H9 (cell line): ENCODE results near the gene PPP1R14C. TPM values are rescaled to one million over a fixed set of nuclear protein-coding genes. Genes with fewer than 3 reads are reported as not detected.

Experiments used
- DNase-seq: peaks from one replicate; pipeline ENCODE4 v3.0.0-alpha.2; 2017
- H2AFZ ChIP-seq: one replicate; pipeline ENCODE4 v1.6.1; 2013; ENCODE audit warnings: mild to moderate bottlenecking, low read length, control low read depth, moderate library complexity
- H2AK5ac ChIP-seq: 2 replicates; pipeline ENCODE4 v1.6.1; 2013; ENCODE audit warnings: low read length, control low read depth, mixed read lengths; ENCODE audit not compliant: insufficient read length
- H2BK120ac ChIP-seq: one replicate; pipeline ENCODE4 v1.6.1; 2013; ENCODE audit warnings: low read depth, mild to moderate bottlenecking, low read length, control low read depth, inconsistent platforms; ENCODE audit not compliant: poor library complexity, severe bottlenecking
- H2BK12ac ChIP-seq: 2 replicates; pipeline ENCODE4 v1.6.1; 2013; ENCODE audit warnings: low read length, control low read depth, mixed read lengths, low read depth; ENCODE audit not compliant: insufficient read length
- H2BK15ac ChIP-seq: 2 replicates; pipeline ENCODE4 v1.6.1; 2013; ENCODE audit warnings: low read depth, low read length, control low read depth
- H2BK20ac ChIP-seq: one replicate; pipeline ENCODE4 v1.6.1; 2013; ENCODE audit warnings: low read depth, mild to moderate bottlenecking, low read length, control low read depth, inconsistent platforms; ENCODE audit not compliant: poor library complexity, severe bottlenecking
- H2BK5ac ChIP-seq: 2 replicates; pipeline ENCODE4 v1.6.1; 2013; ENCODE audit warnings: low read length, control low read depth, mixed read lengths; ENCODE audit not compliant: insufficient read length
- H3K14ac ChIP-seq: 2 replicates; pipeline ENCODE4 v1.6.1; 2013; ENCODE audit warnings: low read length, control low read depth; ENCODE audit not compliant: insufficient read depth
- H3K18ac ChIP-seq: 2 replicates; pipeline ENCODE4 v1.6.1; 2013; ENCODE audit warnings: low read depth, mild to moderate bottlenecking, mixed read lengths, low read length, control low read depth; ENCODE audit not compliant: insufficient read length
- H3K23ac ChIP-seq: 2 replicates; pipeline ENCODE4 v1.6.1; 2013; ENCODE audit warnings: low read length, control low read depth, mixed read lengths, low read depth; ENCODE audit not compliant: insufficient read length
- H3K23me2 ChIP-seq: 2 replicates; pipeline ENCODE4 v1.6.1; 2013; ENCODE audit warnings: low read depth, mild to moderate bottlenecking, mixed read lengths, low read length, control low read depth; ENCODE audit not compliant: insufficient read length, poor library complexity, severe bottlenecking
- H3K27ac ChIP-seq: 2 replicates; pipeline ENCODE4 v1.5.1; 2013; ENCODE audit warnings: low read length, control low read depth, mixed read lengths, low read depth; ENCODE audit not compliant: insufficient read length
- H3K27me3 ChIP-seq: 2 replicates; pipeline ENCODE4 v1.6.1; 2013; ENCODE audit warnings: low read length, control low read depth, inconsistent platforms; ENCODE audit not compliant: insufficient read depth
- H3K4ac ChIP-seq: 2 replicates; pipeline ENCODE4 v1.6.1; 2013; ENCODE audit warnings: low read depth, mild to moderate bottlenecking, control low read depth, inconsistent platforms, low read length, moderate library complexity
- H3K4me1 ChIP-seq: 2 replicates; pipeline ENCODE4 v1.6.1; 2013; ENCODE audit warnings: low read length, control low read depth, inconsistent platforms; ENCODE audit not compliant: insufficient read depth
- H3K4me2 ChIP-seq: 2 replicates; pipeline ENCODE4 v1.6.1; 2013; ENCODE audit warnings: low read length, control low read depth, mixed read lengths; ENCODE audit not compliant: insufficient read length, insufficient read depth
- H3K56ac ChIP-seq: 2 replicates; pipeline ENCODE4 v1.6.1; 2013; ENCODE audit warnings: low read depth, mild to moderate bottlenecking, mixed read lengths, low read length, control low read depth; ENCODE audit not compliant: insufficient read length
- H3K79me1 ChIP-seq: 2 replicates; pipeline ENCODE4 v1.6.1; 2013; ENCODE audit warnings: low read depth, mild to moderate bottlenecking, moderate library complexity, low read length, control low read depth, inconsistent platforms; ENCODE audit not compliant: insufficient read depth, poor library complexity, severe bottlenecking
- H3K79me2 ChIP-seq: 2 replicates; pipeline ENCODE4 v1.6.1; 2013; ENCODE audit warnings: low read length, control low read depth, inconsistent platforms; ENCODE audit not compliant: insufficient read depth
- H3K9ac ChIP-seq: 2 replicates; pipeline ENCODE4 v1.6.1; 2013; ENCODE audit warnings: low read length, control low read depth, mixed read lengths; ENCODE audit not compliant: insufficient read length; ENCODE audit errors: extremely low read depth
- H3K9me3 ChIP-seq: one replicate; pipeline ENCODE4 v1.6.1; 2013; ENCODE audit warnings: low read depth, low read length, inconsistent platforms; ENCODE audit not compliant: control insufficient read depth
- H3T11ph ChIP-seq: one replicate; pipeline ENCODE4 v1.6.1; 2013; ENCODE audit warnings: mild to moderate bottlenecking, low read length, control low read depth, inconsistent platforms
- H4K20me1 ChIP-seq: one replicate; pipeline ENCODE4 v1.6.1; 2013; ENCODE audit not compliant: control insufficient read depth, insufficient read length, insufficient read depth
- H4K5ac ChIP-seq: 2 replicates; pipeline ENCODE4 v1.6.1; 2013; ENCODE audit warnings: low read depth, mild to moderate bottlenecking, mixed read lengths, low read length, control low read depth; ENCODE audit not compliant: insufficient read length
- H4K8ac ChIP-seq: replicated peaks from 2 replicates; pipeline ENCODE4 v1.6.1; 2013; ENCODE audit warnings: low read length, control low read depth, mixed read lengths, low read depth; ENCODE audit not compliant: insufficient read length
- H4K91ac ChIP-seq: 2 replicates; pipeline ENCODE4 v1.6.1; 2013; ENCODE audit warnings: low read depth, mild to moderate bottlenecking, moderate library complexity, mixed read lengths, low read length, control low read depth; ENCODE audit not compliant: insufficient read length
- H3K27ac Mint-ChIP-seq, 3 experiments: 2 replicates in 2 of 3; 3 replicates in 1 of 3; pipeline ENCODE4 v1.8.0; 2020 to 2021; ENCODE audit warnings: mixed read lengths in 3 of 3, mild to moderate bottlenecking in 1 of 3, moderate library complexity in 1 of 3
- H3K27me3 Mint-ChIP-seq: 2 replicates; pipeline ENCODE4 v1.8.0; 2021; ENCODE audit warnings: low read depth, mild to moderate bottlenecking, moderate library complexity, mixed read lengths
- H3K36me3 Mint-ChIP-seq, 3 experiments: 2 replicates in 2 of 3; 3 replicates in 1 of 3; pipeline ENCODE4 v1.8.0; 2020 to 2021; ENCODE audit warnings: low read depth in 3 of 3, mixed read lengths in 3 of 3; ENCODE audit not compliant: insufficient read depth in 1 of 3
- H3K4me1 Mint-ChIP-seq, 2 experiments: 2 replicates each; pipeline ENCODE4 v1.8.0; 2020; ENCODE audit warnings: mixed read lengths in 2 of 2
- H3K4me3 Mint-ChIP-seq, 2 experiments: 2 replicates in 1 of 2; 3 replicates in 1 of 2; pipeline ENCODE4 v1.8.0; 2020 to 2021; ENCODE audit warnings: mild to moderate bottlenecking in 2 of 2, mixed read lengths in 2 of 2, moderate library complexity in 1 of 2
- H3K9me3 Mint-ChIP-seq, 2 experiments: 2 replicates in 1 of 2; 3 replicates in 1 of 2; pipeline ENCODE4 v1.8.0; 2020; ENCODE audit warnings: mild to moderate bottlenecking in 2 of 2, mixed read lengths in 2 of 2, moderate library complexity in 1 of 2
- total RNA-seq: library from RNA; stranded (reverse); gene quantifications from 2 replicates; pipeline ENCODE4 v1.2.1, GENCODE V29; 2021
- TF ChIP-seq, protein P1 (sequence below): fragments of 200-600 bp; sonication (generic); conservative IDR thresholded peaks from 3 replicates; pipeline ENCODE4 v1.8.0; 2021; ENCODE audit warnings: antibody characterized with exemption, mild to moderate bottlenecking

Gene PPP1R14C
- total RNA-seq, 1 experiment from 2014 or later: 0.37 TPM

- Histone ChIP-seq H3K27ac (no peak overlapping the region), H2BK15ac (no peak overlapping the region), H2BK12ac (no peak overlapping the region), H3K79me1 (no peaks in the 10 kb centered on the region), H3K4me2 (no peak overlapping the region), H3K9me3 (no peaks in the 10 kb centered on the region), H3K56ac (no peak overlapping the region), H3K9ac (no peak overlapping the region), H3K23me2 (no peaks in the 10 kb centered on the region), H3K79me2 (no peaks in the 10 kb centered on the region), H3K4me1 (0 out of 2 replicates have a peak, but pooled peaks cover 4% of the 10 kb centered on the region), H4K91ac (no peak overlapping the region), H4K5ac (no peak overlapping the region), H3K27me3 (no peaks in the 10 kb centered on the region), H3K4ac (no peak overlapping the region), H3K14ac (no peak overlapping the region), H4K8ac (no peak overlapping the region), H4K20me1 (no peaks in the 10 kb centered on the region), H2BK5ac (no peak overlapping the region), H3T11ph (no peak overlapping the region), H3K18ac (no peak overlapping the region), H2BK20ac (no peak overlapping the region), H3K23ac (no peak overlapping the region), H2AFZ (no peak overlapping the region), H2AK5ac (no peak overlapping the region), H2BK120ac (no peak overlapping the region)
- no peaks in the 10 kb centered on the region for H3K36me3 Mint-ChIP-seq
- peaks cover 38% of the 10 kb centered on the region for H3K27me3 Mint-ChIP-seq
- peaks cover 0 to 6% of the 10 kb centered on the region in 2 experiments; a peak in 3 of 4 replicates for H3K4me1 Mint-ChIP-seq
- DNase-seq: no peak
- H3K9me3 Mint-ChIP-seq: no peaks in the 10 kb centered on the region
- H3K4me3 Mint-ChIP-seq: no peak overlapping the region
- H3K27ac Mint-ChIP-seq: no peak overlapping the region
- TF ChIP-seq, protein P1, sequence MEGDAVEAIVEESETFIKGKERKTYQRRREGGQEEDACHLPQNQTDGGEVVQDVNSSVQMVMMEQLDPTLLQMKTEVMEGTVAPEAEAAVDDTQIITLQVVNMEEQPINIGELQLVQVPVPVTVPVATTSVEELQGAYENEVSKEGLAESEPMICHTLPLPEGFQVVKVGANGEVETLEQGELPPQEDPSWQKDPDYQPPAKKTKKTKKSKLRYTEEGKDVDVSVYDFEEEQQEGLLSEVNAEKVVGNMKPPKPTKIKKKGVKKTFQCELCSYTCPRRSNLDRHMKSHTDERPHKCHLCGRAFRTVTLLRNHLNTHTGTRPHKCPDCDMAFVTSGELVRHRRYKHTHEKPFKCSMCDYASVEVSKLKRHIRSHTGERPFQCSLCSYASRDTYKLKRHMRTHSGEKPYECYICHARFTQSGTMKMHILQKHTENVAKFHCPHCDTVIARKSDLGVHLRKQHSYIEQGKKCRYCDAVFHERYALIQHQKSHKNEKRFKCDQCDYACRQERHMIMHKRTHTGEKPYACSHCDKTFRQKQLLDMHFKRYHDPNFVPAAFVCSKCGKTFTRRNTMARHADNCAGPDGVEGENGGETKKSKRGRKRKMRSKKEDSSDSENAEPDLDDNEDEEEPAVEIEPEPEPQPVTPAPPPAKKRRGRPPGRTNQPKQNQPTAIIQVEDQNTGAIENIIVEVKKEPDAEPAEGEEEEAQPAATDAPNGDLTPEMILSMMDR: no peak
Measured at GRCh38 chr6:150214310-150214709, 71.5 kb downstream of the PPP1R14C start.
